Measurements from ENCODE around the gene HSPG2.

Gene HSPG2

DNA sequence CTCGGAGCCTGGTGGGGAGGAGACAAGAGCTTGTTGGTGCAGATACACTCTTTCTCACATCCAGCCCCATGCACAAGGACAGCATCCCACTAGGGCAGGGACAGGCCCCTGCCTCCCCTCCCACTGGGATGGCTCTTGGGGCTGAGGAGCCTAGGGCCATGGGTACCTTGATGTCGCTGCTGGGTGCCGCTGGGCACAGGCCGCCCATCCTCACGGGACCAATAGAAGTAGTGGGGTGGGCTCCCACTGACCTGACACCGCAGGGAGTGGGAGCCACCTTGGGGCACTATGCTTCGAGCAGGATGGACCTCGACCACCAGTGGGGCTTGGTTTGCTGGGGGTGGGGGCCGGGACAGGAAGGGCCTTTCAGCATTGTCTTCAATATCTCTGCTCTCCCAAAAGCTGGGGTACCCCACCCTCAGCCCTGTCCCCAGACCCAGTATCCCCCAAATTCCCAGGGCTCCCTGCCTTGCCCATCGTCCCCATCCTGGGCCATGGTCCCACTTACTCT is 77.4 kb downstream of the HSPG2 start:
- H3K27ac ChIP-seq (replicated peaks) = no peak overlapping the region
- DNase-seq (ENCODE audit: low read depth in 1 of 2, low spot score in 1 of 2) = no peak
- no peak overlapping the region for H3K4me3 ChIP-seq (replicated peaks; ENCODE audit: insufficient read depth, low read length)
- H3K27me3 ChIP-seq (ENCODE audit: insufficient read depth, poor library complexity, severe bottlenecking) = no peaks in the 10 kb centered on the region
- no peak for TF ChIP-seq SPI1 (IDR thresholded peaks at IDR 0.05; ENCODE audit: borderline replicate concordance, low read depth)
- TF ChIP-seq POLR2AphosphoS5 (IDR thresholded peaks at IDR 0.05; ENCODE audit: low read depth) = no peak
- no peak for TF ChIP-seq CTCF (IDR thresholded peaks at IDR 0.05; ENCODE audit: insufficient read depth, low read length)
- no peak for TF ChIP-seq GABPA (IDR thresholded peaks at IDR 0.05; ENCODE audit: low read depth)
- TF ChIP-seq REST (IDR thresholded peaks at IDR 0.05; ENCODE audit: insufficient replicate concordance, low read depth) = no peak

GRCh38 chr1:21857840-21858670 is 79.1 kb downstream of the HSPG2 start:
- no peak overlapping the region for H3K4me3 ChIP-seq (replicated peaks; ENCODE audit: insufficient read depth, low read length)
- no peaks in the 10 kb centered on the region for H3K27me3 ChIP-seq (ENCODE audit: insufficient read depth, poor library complexity, severe bottlenecking)
- no peak for TF ChIP-seq REST (IDR thresholded peaks at IDR 0.05; ENCODE audit: insufficient replicate concordance, low read depth)
- no peak for TF ChIP-seq SPI1 (IDR thresholded peaks at IDR 0.05; ENCODE audit: borderline replicate concordance, low read depth)
- no peak for TF ChIP-seq POLR2AphosphoS5 (IDR thresholded peaks at IDR 0.05; ENCODE audit: low read depth)
- no peak for TF ChIP-seq GABPA (IDR thresholded peaks at IDR 0.05; ENCODE audit: low read depth)
- TF ChIP-seq CTCF (IDR thresholded peaks at IDR 0.05; ENCODE audit: insufficient read depth, low read length) = no peak
- no peak for DNase-seq (ENCODE audit: low read depth in 1 of 2, low spot score in 1 of 2)
- H3K27ac ChIP-seq (replicated peaks) = no peak overlapping the region

GRCh38 chr1:21857142-21857839 is 79.8 kb downstream of the HSPG2 start:
- no peak overlapping the region for H3K27ac ChIP-seq (replicated peaks)
- DNase-seq (ENCODE audit: low read depth in 1 of 2, low spot score in 1 of 2) = peak in 1 of 2 experiments; percentile 26
- TF ChIP-seq CTCF (IDR thresholded peaks at IDR 0.05; ENCODE audit: insufficient read depth, low read length) (no peak), GABPA (IDR thresholded peaks at IDR 0.05; ENCODE audit: low read depth) (no peak), POLR2AphosphoS5 (IDR thresholded peaks at IDR 0.05; ENCODE audit: low read depth) (no peak), SPI1 (IDR thresholded peaks at IDR 0.05; ENCODE audit: borderline replicate concordance, low read depth) (no peak), REST (IDR thresholded peaks at IDR 0.05; ENCODE audit: insufficient replicate concordance, low read depth) (no peak)

More at GRCh38 chr1:21857142-21857839, 79.8 kb downstream of the HSPG2 start:
- no peaks in the 10 kb centered on the region for H3K27me3 ChIP-seq (ENCODE audit: insufficient read depth, poor library complexity, severe bottlenecking)
- H3K4me3 ChIP-seq (replicated peaks; ENCODE audit: insufficient read depth, low read length) = no peak overlapping the region
